HG02885 (cell line): ENCODE measurements around the gene EXOC7.

Source experiments
- ATAC-seq: cut with Tn5 transposase; IDR thresholded peaks from one replicate; pipeline ENCODE4 v1.9.1; 2021; ENCODE audit warnings: mild to moderate bottlenecking; ENCODE audit not compliant: unreplicated experiment, poor library complexity

The EXOC7 gene, protein sequence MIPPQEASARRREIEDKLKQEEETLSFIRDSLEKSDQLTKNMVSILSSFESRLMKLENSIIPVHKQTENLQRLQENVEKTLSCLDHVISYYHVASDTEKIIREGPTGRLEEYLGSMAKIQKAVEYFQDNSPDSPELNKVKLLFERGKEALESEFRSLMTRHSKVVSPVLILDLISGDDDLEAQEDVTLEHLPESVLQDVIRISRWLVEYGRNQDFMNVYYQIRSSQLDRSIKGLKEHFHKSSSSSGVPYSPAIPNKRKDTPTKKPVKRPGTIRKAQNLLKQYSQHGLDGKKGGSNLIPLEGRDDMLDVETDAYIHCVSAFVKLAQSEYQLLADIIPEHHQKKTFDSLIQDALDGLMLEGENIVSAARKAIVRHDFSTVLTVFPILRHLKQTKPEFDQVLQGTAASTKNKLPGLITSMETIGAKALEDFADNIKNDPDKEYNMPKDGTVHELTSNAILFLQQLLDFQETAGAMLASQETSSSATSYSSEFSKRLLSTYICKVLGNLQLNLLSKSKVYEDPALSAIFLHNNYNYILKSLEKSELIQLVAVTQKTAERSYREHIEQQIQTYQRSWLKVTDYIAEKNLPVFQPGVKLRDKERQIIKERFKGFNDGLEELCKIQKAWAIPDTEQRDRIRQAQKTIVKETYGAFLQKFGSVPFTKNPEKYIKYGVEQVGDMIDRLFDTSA

GRCh38 chr17:76103274-76104139 lies at the start of gene EXOC7:
Gene EXOC7 (minus strand): TSS chr17:76103787. CDS start chr17:76103692, 95 bp downstream.
- ATAC-seq, result peak; percentile 87

DNA sequence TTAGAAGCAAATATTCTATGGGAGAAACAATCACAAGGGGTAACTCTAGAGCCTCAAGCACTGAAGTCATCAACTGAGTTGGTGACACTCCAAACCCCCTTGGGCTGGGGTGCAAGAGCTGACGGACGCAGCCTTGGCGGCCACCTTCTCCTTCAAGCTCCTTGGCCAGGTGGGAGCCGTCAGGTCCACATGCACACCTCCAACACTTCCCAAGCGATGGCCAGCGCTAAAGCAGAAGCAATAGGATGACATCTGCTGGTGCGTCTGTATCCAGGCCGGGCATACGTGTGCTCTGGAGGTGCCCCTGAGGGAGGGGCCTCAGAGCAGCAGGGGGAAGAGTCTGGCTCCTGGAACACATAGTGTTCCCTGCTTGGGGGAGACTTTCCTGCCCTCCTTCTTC lies 49.6 kb upstream of the EXOC7 start:
- ATAC-seq, result no peak

DNA sequence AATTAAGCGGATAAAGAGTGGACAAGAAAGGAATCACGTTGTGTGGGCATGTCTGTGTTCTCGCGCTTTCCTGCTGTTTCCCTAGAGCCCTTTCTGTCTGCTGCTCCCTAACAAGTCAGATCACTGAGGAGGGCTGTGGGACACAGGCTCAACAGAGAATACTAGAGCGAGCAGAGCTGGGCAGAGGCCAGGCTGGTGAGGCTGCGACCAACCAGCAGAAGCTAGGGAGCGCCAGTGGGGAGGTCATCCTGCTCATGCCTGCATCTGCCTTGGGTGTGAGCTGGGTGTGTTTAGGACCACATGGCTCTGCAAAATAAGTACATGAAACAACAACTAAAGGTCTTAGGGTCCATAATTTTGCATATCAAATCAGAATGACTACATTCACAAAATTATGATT lies 49.0 kb upstream of the EXOC7 start:
- no peak for ATAC-seq

DNA sequence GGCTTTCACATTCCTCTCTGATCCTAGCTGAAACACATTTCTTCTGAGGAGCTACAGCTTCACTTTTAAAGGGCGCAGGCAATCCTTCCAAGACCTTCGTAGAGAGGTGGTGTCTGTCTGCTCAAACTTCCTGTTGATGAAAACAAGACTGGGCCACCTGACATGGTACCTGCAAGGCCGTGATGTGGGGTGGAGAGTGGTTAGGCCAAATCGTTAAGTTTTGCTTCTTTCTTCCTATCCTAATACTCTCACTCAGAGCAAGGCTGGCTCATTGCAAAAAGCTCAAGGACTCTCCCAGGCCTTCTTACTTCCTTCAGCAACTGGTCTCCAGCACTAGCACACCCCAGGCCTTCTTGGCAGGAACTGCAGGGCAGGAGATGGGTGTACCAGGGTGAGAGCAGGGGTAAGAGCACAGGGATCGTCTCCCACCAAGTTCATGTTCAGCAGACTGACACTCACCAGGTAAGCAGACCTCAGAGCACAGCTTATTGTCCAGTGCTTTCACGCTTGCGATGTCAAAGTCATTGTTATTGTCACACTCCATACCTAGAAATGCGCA lies 48.4 kb upstream of the EXOC7 start:
- ATAC-seq, result no peak

DNA sequence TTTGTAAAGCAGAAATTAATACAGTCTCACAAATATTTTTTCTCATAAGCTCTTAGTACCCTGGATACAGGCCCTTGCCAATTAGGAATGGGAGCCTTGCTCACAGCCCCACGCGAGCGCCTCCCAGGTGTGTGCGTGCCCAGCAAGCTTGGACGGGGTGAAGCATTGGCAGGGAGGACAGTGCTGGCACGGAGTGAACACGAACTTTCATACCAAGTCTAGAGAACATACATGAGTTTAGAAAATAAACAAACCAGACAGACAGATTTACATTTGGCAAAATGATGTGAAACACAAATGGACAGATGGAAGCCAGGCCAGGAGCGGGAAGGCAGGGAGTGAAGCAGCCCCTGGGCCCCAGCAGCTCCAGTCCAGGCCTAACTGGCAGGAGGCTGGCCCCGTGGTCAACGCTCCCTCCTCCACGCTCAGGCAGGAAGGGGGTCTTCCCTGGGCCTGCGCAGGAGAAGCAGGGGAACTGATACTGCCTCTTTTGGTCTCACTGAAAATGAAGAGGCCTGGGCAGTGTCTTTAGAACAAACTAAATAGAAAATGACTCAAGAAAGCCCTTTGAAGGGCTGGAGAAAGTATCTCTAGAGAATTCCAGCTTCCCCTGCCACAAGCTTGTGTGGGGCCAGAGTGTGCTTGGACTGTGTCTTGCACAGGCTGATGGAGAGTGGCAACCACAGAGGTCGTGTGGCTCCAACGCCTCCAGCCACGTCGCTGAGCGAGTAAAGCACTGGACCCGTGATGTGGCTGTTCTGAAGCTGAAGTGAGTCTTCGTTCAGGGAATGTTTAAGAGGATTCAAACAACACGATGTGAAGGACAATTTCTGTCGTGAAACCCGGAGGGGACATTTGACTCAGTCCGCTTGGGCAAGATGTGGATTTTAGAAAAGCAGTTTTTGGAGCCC lies 47.4 kb upstream of the EXOC7 start:
- ATAC-seq, result no peak

DNA sequence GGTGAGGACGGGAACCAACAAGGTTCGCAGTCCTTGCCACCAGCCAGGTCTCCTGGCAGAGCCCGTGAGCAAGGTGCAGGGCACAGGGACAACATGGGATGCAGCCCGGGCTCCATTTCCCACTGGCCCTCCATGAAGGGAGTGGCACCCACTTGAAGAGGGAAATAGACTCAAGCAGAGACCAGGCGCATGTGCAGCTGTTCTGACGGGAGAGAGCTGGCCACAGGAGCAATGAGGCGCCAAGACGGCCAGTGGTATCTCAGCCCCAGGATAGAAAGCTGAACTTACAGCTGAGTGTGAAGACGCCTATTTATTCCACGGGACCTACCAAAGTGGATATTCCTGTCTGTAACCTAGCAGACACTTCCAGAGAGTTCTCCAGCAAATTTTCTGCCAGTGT lies 45.6 kb upstream of the EXOC7 start:
- no peak for ATAC-seq

DNA sequence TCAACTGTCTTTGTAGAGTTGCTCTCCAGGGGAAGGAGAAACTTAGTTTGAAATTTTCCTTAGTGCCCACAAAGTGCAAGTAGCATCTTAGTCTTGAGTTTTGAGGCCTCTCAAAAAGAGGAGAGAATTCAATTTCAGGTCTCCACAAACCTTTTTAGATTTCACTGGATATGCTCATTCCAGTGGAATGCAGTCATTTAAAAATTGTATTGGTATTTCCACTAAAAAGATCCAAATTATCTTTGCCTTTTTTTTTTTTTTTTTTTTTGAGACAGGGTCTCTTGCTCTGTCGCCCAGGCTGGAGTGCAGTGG lies 44.4 kb upstream of the EXOC7 start:
- no peak for ATAC-seq

DNA sequence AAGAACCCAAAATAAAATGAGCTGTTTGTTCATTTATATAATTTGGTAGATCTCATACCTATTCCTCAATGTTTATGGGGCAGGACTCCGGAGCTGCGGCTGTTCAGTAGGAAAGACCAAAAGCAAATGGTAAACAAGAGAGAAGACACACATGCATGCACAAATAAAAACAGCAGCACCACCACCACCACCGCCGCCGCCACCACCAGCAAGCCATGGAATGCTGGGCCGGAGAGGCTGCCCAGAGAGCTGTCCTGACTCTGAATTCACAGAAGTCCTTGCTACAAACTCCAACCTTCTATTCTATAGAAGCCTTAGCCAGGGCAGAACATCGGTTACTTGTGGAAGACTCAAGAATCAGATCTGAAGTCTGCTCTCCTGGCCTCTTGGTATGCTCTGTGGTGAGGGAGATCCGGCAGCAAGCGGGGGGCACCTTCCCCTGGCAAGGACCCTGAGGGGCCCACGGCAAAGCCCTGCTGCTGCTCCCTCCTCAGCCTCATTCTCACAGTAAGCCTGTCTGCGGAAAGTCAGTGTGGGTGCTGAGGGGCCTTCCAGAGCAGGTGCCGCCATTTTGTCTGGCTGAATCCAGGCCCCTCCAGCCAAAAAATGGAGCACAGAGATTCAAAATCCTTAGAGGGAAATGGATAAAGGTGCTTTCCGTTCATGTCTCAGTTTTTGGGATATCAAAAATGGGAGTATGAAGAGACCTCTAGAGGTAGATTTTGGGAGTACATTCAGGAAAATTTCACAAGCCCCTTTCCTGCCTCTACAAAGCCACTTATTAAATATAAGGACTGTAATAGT lies 43.8 kb upstream of the EXOC7 start:
- no peak for ATAC-seq

DNA sequence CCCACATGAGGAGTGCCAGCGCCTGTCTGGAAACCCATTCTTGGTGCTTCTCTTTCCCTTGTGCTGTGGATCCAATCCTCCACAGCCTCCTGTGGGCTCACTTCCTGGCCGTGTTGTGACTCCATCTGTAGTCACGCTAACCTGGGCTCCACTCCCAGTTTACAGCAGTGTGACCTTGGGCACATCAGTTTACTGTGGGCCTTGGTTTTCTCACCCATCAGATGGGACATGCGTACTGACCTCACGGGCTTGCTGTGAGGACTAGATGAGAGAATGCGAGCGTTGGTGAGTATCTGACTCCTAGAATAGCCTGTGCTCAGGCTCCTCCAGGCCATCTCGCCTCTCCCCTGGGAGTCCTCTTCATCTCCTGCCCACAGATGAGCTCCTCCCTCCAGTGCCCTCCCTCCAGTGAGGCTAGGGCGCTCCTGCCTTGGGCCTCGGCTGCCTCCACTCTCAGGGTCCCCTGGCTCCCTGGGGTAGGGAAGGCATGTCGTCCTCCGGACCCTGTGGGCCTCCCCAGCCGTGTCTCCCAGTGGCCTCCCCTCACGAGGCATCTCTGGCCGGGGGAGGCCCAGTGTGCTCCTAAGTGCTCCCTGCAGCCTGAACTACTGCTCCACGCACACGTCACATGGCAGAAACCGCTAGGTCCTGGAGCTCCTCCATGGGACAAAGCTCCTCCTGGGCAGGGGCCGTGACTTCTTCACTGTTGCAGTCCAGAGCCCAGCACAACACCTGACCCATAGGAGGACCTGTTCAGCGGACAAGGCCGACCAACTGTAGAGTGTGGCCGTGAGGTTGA lies 42.7 kb upstream of the EXOC7 start:
- ATAC-seq, result no peak

DNA sequence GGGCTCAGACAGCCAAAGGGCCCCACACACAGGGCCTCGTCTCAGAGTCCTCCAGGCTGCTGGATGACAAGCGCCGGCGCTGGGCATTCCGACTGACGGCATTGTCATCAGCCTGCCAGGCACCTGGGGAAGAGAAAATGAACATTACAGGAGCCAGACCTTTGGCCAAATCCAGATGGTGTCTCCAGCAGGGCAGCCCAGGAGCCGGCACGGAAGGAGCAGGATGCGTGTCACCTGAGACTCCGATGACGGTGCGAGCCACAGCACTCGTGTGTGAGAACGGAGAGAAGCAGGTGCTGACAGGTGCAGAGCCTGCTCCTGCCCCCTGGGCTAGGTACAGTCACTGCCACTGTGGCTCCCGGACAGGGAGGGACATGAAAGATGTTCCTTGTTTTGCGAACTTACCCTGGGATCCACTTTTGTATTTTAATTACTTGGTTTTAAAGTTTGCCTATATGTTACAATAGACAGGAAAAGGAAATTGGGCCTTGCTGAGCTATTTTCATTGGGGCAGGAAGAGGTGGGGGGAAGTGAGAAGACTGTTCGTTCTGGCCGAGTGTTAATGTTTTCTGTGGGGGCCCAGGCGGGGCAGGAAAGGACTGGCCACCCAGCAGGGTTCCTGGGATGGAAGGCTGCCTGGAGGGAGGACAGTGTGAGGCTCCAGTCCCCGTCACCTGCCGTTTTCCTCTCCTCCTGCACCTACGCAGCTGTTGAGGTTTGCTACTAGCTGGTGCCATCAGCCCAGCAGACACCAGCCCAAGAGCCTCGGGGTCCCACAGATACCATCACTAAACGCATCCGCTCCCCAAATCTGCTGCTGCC lies 41.9 kb upstream of the EXOC7 start:
- no peak for ATAC-seq

GRCh38 chr17:76142585-76143041 lies 39.0 kb upstream of the EXOC7 start:
- ATAC-seq, result no peak

- ATAC-seq, result no peak
Measured at GRCh38 chr17:76142039-76142584, 38.5 kb upstream of the EXOC7 start.

DNA sequence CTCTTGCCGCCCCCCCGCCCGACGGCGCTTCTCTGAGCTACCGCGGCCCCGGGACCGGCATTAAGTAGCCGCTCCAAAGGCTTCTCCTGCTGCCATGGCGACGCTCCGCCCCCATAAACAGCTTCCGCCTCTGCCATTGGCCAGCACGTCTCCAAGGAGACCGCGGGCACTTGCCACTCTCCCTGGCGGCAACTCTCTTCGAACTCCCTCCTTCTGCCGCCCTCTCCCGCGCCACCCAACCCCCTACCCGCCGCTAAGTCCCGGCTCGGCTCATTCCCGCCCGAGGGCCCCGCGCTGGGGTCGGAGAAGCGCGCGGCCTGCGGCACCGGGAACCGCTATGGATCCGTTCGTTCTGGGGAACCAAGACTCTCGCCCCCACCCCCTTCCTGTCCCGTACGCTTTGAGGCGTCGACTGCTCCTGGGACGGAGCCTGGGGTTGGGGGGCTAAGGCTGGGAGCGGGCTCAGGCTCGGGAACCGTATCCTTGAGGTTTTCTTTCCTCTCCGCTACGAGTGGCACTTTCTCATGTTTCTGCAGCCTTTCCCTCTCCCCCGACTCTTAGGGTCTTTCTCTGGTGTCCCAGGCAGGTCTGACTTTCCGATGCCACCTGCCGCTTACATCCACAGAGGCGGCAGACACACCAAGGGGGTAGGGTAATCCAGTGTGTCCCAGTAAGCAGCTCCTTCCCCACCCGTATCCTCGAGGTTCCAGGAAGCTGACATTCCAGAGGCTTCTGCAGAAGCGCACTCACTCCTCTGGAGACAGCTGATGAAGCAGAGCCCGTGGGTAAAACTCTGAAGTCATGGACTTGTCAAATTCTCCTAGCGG lies 37.8 kb upstream of the EXOC7 start, which contains the start of gene FOXJ1:
TSS of gene FOXJ1 (minus strand) at position 34 of the 827 bp plus-strand sequence. CDS start 850 bp downstream, outside the sequence.
- peak; percentile 73 for ATAC-seq

- ATAC-seq, result no peak
Measured at GRCh38 chr17:76140661-76141211, 37.1 kb upstream of the EXOC7 start.

DNA sequence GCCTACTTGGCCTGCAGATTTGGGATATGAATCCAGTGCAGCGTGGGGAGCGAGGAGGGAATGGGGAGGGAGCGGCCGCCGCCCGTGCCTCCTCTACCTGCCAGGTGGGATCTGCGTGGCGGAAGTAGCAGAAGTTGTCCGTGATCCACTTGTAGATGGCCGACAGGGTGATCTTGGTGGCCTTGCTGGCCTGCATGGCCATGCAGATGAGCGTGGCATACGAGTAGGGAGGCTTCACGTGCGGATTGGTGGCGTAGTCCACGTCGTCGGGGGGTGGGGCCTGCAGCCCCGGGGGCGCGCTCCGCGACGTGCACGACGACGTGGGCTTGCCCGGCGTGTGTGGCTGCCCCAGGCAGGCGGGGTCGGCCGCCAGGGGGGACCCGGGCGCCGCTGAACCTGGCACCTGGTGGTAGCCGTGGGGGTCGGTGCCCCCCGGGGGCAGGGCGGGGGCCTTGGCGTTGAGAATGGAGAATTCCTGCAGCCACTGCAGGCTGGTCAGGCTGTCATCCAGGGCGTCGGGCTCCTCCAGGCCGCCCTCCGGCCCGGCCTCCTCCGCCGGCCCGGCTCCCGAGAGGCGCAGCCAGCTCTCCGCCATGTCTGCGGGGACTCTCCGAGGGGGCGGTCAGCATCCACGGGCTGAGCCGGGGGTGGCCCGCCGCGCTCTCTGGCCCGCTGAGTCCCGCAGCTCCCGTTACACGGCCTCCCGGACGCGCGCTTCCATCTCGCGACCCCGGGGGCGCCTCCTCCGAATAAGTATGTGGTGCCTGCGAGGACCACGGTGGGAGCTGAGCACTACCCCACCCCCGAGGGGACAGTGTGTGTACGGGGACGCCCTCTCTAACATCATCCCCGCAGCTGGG lies 36.4 kb upstream of the EXOC7 start:
- no peak for ATAC-seq
